NCI-H1092 (cell line): ENCODE data around the gene MBNL1.

Experiments used
- DNase-seq: peaks from one replicate; lab custom pipeline; 2025; lab: John Stamatoyannopoulos, UW

MBNL1 gene

GRCh38 chr3:152276681-152277080, 8.0 kb downstream of the MBNL1 start:
- DNase-seq = no peak

DNA sequence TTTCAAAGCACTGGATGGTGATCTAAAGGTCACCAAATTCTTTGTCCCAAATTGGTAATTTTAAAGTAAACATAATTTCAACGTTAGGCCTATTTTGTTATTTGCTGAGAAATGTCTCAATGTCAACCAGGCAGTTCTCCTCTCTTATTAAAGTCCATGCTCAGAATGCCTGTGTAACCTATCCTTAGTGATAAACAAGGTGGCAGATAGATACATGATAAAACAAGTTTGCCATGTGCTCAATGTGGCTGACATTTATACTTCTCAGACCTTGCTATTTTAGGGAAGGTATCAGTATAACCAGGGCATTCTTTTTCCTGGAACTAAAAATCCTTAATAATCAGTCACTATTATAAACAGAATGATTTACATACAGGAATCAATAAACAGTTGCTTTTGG, 8.5 kb downstream of the MBNL1 start:
- no peak for DNase-seq

DNA sequence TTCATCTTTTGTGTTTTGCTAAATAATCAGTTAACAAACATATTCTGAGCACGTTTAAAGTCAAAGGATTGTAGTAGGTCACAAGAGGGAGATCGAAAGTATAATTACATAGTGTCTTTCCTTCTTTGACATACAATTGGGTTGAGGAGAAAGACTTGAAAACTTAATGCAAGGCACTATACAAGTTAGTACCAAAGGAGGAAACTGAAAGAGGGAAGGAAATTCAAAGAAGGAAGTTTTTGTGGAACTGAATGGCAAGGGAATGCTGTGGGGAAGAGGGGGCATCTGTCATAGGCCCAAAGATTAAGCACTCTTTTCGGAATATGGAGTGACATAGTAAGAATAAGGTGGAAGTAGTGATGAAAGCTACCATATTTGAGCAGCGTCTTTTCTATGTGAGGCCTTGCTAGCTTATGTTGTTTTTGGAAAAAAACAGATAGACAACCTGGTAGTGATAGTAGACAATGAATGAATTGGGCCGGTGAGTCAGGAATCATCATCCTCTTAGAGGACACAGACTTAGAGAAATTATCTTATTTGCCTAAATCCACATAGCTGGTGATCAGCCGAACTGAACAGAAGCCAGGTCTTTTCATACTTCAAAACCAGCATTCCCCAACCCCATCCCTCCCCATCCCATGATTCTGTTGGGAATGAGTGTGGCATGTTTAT, 10.2 kb downstream of the MBNL1 start:
- DNase-seq = no peak

DNA sequence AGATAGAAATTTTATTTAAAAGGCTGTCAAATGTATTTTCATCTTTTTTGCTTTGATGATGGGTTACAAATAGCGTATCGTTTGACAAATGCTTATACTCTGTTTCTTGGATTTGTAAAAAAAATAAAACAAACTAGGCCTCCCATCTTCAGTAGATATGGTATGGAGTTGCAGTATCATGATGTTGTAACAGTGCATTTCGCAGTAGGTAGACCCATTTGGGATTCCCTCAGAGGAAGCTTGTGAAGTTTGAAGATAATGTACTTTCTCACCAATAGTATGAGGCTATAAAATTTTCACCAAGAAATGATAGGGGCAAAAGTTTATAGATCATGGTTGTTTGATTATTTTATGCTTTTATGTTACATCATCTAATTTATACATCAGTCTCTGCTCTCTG, 10.8 kb downstream of the MBNL1 start:
- DNase-seq = no peak

- no peak for DNase-seq
Observed at GRCh38 chr3:152280539-152280938, 11.8 kb downstream of the MBNL1 start.

- DNase-seq = no peak
Observed at GRCh38 chr3:152281133-152281713, 12.5 kb downstream of the MBNL1 start.

- DNase-seq = no peak
Observed at GRCh38 chr3:152282813-152283212, 14.1 kb downstream of the MBNL1 start.

- DNase-seq = no peak
Observed at GRCh38 chr3:152283492-152284381, 15.0 kb downstream of the MBNL1 start.

GRCh38 chr3:152284906-152285305, 16.2 kb downstream of the MBNL1 start:
- DNase-seq = no peak

DNA sequence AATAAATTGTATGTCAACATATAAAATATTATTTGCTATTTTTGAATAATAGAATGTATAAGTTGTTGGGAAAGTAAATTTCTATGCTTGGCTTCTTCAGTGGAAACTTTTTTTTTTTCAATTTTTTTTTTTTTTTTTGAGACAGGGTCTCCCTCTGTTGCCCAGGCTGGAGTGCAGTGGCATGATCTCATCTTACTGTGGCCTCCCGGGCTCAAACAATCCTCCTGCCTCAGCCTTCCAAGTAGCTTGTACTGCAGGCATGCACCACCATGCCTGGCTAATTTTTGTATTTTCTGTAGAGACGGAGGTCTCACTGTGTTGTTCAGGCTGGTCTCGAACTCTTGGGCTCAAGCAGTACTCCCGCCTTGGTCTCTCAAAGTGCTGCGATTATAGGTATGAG, 16.8 kb downstream of the MBNL1 start:
- DNase-seq = no peak

DNA sequence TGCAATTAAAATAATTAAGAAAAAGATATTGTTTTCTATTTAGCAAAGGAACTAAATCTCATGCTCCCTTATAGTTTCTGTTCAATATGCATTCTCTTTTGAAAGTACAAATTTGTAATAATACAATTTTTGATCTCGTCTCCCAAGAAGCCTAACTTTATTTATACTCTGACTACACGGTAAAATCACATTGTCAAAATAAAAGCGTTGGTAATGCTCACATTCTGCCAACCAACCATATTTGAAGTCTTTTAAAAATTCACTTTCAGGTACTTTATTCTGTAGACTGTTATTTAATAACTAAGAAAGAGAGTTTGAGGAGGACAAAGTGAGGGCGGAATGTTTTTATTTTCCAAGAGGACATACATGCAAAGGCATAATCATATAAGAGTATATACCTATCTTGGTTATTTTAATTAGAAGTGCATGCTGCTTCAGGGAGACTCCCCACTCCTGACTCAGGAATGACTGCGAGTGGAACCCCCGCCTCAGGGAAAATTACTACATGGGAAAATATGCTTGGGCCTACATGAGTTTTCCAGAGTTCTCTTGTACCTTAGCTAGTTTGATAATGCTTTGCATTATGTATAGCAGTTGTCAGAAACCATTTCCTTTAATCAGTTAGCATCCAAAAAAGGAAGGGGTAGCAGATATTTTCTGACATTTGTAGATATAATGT, 19.3 kb downstream of the MBNL1 start:
- DNase-seq = no peak

- no peak for DNase-seq
Observed at GRCh38 chr3:152288681-152289080, 20.0 kb downstream of the MBNL1 start.

GRCh38 chr3:152289708-152290107, 21.0 kb downstream of the MBNL1 start:
- no peak for DNase-seq

- DNase-seq = no peak
Observed at GRCh38 chr3:152290374-152290773, 21.6 kb downstream of the MBNL1 start.

DNA sequence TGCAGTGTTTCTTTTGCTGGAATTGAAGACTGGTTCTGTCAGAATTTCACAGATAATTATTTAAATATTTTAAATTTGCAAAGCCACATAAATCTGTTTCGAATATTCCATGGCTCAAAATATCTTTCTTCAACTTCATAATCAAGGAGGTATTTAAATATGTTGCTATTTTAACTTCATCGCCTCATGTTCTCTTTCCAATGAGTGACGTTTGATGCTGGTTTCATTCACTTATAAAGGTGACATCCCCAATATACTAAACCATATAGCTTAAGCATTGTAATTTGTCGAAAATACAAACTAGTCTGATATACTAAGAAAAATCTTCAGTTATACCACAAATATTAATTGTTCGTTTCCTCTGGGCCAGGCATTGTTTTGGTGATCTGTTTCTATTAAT, 22.5 kb downstream of the MBNL1 start:
- DNase-seq = no peak

DNA sequence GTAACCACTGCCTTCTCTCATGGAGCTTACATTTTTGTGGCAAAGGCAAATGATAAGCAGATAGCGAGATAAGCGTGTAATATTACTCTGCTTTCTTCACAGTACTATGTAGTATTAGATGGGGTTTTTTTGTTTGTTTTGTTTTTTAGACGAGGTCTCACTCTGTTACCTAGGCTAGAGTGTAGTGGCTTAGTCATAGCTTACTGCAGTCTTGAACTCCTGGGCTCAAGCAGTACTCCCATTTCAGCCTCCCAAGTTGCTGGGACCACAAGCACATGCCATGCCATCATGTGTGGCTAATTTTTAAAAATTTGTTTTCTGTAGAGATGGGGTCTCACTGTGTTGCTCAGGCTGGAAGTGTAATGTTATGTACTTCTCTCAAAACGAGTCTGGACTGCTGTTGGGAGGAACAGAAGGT, 22.9 kb downstream of the MBNL1 start:
- DNase-seq = no peak

DNA sequence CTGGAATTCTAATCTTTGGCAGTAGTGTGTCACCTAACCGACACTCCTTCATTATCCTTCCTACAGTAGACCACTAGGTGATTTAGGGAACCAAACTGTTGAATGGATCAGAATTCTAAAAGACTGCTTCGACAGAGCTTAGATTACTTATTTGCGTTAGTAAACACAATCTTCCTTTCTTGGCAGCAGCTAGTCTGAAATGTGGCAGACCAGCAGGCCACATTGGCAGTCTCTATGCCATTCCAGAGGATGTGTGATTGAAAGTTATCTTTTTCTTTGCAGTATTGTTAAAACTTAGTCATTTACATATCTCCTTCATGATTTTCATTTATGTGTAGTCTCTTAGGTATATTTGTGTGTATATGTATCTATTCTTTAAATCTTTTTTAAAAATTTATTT, 23.6 kb downstream of the MBNL1 start:
- no peak for DNase-seq

- DNase-seq = no peak
Observed at GRCh38 chr3:152293347-152294006, 24.7 kb downstream of the MBNL1 start.

- DNase-seq = no peak
Observed at GRCh38 chr3:152295344-152295743, 26.6 kb downstream of the MBNL1 start.

- no peak for DNase-seq
Observed at GRCh38 chr3:152295806-152296205, 27.1 kb downstream of the MBNL1 start.

GRCh38 chr3:152296382-152296781, 27.7 kb downstream of the MBNL1 start:
- no peak for DNase-seq

DNA sequence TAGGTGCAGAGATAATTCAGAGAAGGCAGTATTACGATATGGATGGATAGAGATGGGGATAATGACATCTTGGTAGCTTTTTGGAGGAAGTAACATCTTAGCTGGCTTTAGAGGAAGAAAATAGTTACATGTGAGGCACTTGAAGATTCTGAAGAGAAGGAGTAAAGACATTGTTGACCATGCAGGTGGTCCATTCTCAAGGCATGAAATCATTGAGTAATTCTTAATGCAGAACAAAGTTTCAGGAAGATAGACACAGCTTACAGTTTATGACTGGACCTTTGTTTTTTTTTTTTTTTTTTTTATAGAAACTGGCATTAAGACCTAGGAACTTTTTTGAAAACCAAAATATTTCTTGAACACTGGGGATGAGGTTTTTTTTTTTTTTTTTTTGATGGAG, 28.2 kb downstream of the MBNL1 start:
- DNase-seq = no peak
